Left ventricle myocardium inferior (tissue), 1 donor: ENCODE measurements around the gene RHOBTB1. TPM values are rescaled to one million over a fixed set of nuclear protein-coding genes. Genes with fewer than 3 reads are reported as not detected.

Experiments
- DNase-seq: peaks from one replicate; pipeline ENCODE4 v3.0.0-alpha.2; 2020
- H3K27ac ChIP-seq: fragments of 200-600 bp; replicated peaks from 2 replicates; pipeline ENCODE4 v1.8.0; 2021
- H3K27me3 ChIP-seq: fragments of 200-600 bp; 2 replicates; pipeline ENCODE4 v1.8.0; 2021; ENCODE audit warnings: low read depth
- H3K36me3 ChIP-seq: fragments of 200-600 bp; 2 replicates; pipeline ENCODE4 v1.8.0; 2021
- H3K4me1 ChIP-seq: fragments of 200-600 bp; 2 replicates; pipeline ENCODE4 v1.8.0; 2021
- H3K4me3 ChIP-seq: fragments of 200-600 bp; 2 replicates; pipeline ENCODE4 v1.8.0; 2021; ENCODE audit warnings: mild to moderate bottlenecking, moderate library complexity
- H3K9me3 ChIP-seq: fragments of 200-600 bp; replicated peaks from 2 replicates; pipeline ENCODE4 v1.8.0; 2021
- intact Hi-C: fragments of 100-400 bp; cut with micrococcal nuclease; formaldehyde crosslinking; loops from one replicate; pipeline ENCODE4 v1.11.0; 2022
- total RNA-seq: library from RNA; stranded (reverse); fragmentation: NEBNext Ultra II Directional; extraction: Animal tissue kit (Norgen Biotek cat#: 25700); gene quantifications from one replicate; pipeline ENCODE4 v1.2.1, GENCODE V29; 2021
- TF ChIP-seq, protein P1 (sequence below): fragments of 200-600 bp; IDR thresholded peaks from 2 replicates; pipeline ENCODE4 v1.8.0; 2021; ENCODE audit warnings: antibody characterized with exemption, mild to moderate bottlenecking, borderline replicate concordance
- donor health status: DM: no; HTN: yes; CAD: no; lungs with severe emphysema.

Gene RHOBTB1
- total RNA-seq, 1 donor from 2014 or later, result 16.6 TPM

DNA sequence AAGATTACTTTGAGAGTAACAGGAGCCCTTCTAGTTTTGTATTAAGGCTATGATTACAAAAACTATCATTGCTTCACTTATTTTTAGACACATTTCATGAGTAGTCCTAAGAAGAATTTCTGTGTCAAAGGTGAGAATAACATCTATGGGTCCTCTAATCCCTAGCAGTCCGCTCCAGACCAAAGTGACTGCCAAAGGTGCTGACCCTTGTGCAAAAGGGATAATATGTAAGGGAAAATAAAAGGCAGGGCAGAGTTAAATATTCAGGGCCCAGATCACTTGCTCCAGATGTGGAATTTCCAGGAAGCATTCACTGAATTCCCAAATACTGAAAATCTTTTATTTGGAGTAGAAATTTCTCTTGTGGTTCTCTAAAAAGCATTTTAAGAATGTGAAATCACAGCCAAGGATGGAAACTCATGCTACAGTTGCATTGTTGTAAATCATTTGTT, 29.3 kb downstream of the RHOBTB1 start:
- intact Hi-C loops, result no loop called here
- Histone ChIP-seq H3K27me3 (no peaks in the 10 kb centered on the region), H3K4me1 (peaks cover 55% of the 10 kb centered on the region), H3K9me3 (peaks cover 3% of the 10 kb centered on the region), H3K27ac (peak overlapping the region; percentile 70), H3K4me3 (no peak overlapping the region), H3K36me3 (peaks cover 7% of the 10 kb centered on the region)
- DNase-seq, result no peak
- TF ChIP-seq, protein P1, sequence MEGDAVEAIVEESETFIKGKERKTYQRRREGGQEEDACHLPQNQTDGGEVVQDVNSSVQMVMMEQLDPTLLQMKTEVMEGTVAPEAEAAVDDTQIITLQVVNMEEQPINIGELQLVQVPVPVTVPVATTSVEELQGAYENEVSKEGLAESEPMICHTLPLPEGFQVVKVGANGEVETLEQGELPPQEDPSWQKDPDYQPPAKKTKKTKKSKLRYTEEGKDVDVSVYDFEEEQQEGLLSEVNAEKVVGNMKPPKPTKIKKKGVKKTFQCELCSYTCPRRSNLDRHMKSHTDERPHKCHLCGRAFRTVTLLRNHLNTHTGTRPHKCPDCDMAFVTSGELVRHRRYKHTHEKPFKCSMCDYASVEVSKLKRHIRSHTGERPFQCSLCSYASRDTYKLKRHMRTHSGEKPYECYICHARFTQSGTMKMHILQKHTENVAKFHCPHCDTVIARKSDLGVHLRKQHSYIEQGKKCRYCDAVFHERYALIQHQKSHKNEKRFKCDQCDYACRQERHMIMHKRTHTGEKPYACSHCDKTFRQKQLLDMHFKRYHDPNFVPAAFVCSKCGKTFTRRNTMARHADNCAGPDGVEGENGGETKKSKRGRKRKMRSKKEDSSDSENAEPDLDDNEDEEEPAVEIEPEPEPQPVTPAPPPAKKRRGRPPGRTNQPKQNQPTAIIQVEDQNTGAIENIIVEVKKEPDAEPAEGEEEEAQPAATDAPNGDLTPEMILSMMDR, result no peak

DNA sequence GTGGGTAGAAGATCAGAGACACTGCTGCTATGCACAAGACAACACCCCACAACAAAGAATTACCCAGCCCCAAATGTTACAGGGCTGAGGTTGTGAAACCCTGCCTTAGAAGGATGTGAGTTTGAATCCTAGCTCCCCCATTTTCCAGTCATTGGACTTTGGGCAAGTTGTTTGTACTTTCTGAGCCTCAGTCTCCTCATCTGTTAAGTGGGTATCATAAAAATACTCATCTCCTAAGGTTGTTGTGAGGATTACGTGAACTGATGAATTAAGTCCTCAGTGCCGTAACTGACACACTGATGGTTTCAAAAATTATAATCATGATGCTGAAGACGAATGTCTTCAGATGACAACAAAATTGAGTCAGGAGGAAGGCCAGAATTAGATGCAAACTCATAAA, 30.3 kb downstream of the RHOBTB1 start:
- Histone ChIP-seq H3K9me3 (peaks cover 3% of the 10 kb centered on the region), H3K4me3 (no peak overlapping the region), H3K4me1 (peaks cover 65% of the 10 kb centered on the region), H3K27ac (peak overlapping the region; percentile 70), H3K36me3 (peaks cover 7% of the 10 kb centered on the region), H3K27me3 (no peaks in the 10 kb centered on the region)
- TF ChIP-seq, protein P1, result no peak
- intact Hi-C loops, result no loop called here
- no peak for DNase-seq

DNA sequence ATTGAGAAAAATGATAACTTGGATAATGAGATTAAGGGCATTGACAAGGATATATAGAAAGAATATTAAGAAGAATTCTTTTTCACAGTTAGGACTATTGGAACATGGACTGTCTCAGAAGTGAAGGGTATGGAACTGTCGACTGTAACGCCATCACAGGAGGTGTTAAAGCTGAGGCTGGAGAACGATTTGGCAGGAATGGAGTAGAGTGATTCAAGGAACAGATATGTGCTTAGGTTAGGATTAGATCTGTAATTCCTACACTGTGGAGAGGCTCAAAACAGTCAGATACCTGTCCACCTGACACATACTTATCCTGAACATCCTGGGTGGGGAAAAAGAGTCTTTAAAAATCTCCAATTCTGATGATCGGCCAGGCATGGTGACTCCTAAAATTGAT, 30.9 kb downstream of the RHOBTB1 start:
- H3K4me3 ChIP-seq, result no peak overlapping the region
- peak overlapping the region; percentile 33 for H3K27ac ChIP-seq
- peaks cover 7% of the 10 kb centered on the region for H3K36me3 ChIP-seq
- TF ChIP-seq, protein P1, result no peak
- DNase-seq, result no peak
- intact Hi-C loops, result no loop called here
- peaks cover 3% of the 10 kb centered on the region for H3K9me3 ChIP-seq
- H3K4me1 ChIP-seq, result peaks cover 71% of the 10 kb centered on the region
- no peaks in the 10 kb centered on the region for H3K27me3 ChIP-seq

DNA sequence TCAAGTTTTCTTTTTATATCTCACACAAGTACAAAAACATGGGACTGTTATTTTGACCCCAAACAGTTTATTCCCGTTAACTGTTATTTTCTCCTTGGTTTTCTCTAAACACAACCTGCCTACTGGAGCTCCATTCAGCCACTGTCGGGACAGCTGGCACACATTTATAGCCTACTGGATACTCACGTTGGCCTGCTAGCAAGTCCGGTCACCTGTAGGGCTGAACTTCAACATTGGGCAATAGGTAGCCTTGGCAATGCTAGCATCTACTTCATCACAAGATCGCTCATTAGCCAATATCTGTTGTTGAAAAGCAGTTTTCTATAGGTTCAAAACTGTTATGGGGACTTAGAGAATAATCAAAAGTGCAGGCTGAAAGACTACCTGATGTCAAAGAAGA, 32.3 kb downstream of the RHOBTB1 start:
- DNase-seq, result no peak
- intact Hi-C loops, result no loop called here
- no peaks in the 10 kb centered on the region for H3K9me3 ChIP-seq
- H3K4me1 ChIP-seq, result peaks cover 85% of the 10 kb centered on the region
- TF ChIP-seq, protein P1, result no peak
- peaks cover 12% of the 10 kb centered on the region for H3K36me3 ChIP-seq
- H3K27ac ChIP-seq, result peak overlapping the region; percentile 86
- no peak overlapping the region for H3K4me3 ChIP-seq
- H3K27me3 ChIP-seq, result no peaks in the 10 kb centered on the region

DNA sequence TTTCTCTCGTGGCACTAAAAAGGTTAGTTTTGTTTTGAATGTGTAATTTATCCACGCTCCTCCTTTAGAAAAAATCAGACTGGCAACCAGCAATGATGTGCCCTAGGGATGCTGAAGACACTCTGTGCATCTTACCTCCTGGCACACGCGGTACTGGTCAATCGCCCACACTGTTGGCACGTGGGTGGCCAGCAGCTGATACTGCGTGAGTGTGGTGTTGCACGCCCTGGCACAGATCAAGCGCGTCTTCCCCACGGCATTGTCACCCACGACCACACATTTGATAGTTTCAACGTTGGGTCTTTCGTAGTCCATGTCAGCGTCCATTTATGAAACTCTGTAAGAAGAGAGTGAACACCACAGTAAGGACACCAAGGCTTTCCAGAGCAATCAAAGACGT, 32.8 kb downstream of the RHOBTB1 start:
- no peak for DNase-seq
- Histone ChIP-seq H3K27me3 (no peaks in the 10 kb centered on the region), H3K4me3 (no peak overlapping the region), H3K27ac (peak overlapping the region; percentile 86), H3K4me1 (peaks cover 90% of the 10 kb centered on the region), H3K36me3 (peaks cover 12% of the 10 kb centered on the region), H3K9me3 (no peaks in the 10 kb centered on the region)
- intact Hi-C loops, result no loop called here
- TF ChIP-seq, protein P1, result no peak
